Measurements from ENCODE around the gene CLIC4. TPM values are rescaled to one million over a fixed set of nuclear protein-coding genes. Genes with fewer than 3 reads are reported as not detected.
"Not testable (repeated sequence)": the region's sequence is repeated elsewhere in the genome, so short reads cannot be mapped to it uniquely, and the experiment has no call there.

The CLIC4 gene
- total RNA-seq, 3 donors from 2014 or later (not counting 1 experiment from before 2014, with no cell fraction given) = 3.8 to 11.5 (median 5.0) TPM

DNA sequence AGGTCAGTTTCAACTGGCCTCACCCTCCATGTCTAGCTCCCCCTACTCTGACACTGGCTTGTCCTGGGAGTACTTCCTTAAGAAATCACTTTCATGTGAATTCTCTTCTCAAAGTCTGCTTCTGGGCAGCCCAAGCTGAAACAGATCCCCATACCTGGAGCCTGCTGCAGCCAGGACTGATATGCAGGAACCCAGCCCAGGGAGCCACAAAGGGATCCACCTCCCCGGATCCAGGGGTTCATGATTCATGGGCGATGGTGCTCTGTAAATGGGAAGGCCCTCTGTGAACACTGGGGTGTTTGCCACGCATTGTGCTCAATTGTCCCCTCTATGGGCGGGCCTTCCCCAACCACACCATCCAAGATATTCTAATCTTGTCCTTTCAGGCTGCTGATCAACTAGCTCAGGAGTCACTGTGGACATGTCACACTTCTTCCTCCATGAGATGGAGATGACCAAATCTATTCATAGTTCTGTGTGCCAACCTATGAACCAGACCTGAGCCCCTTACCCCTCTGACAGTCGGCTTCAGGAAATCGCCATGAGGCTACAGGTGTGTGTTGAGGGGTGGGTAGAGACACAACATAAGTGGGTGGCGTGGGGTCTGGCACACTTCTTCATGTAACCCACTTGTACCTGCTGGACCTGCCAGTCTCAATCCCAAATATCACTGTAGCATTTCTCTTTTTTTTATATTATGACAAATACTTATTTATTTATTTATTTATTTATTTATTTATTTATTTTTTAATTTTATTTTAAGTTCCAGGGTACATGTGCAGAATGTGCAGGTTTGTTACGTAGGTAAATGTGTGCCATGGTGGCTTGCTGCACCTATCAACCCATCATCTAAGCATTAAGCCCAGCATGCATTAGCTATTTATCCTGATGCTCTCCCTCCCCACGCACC, 143.1 kb downstream of the CLIC4 start:
- Mint-ChIP-seq H3K27me3 (ENCODE audit: low read depth in 2 of 2) (no peaks in the 10 kb centered on the region), H3K4me3 (no peak overlapping the region), H3K9me3 (peaks cover 0 to 4% of the 10 kb centered on the region in 2 donors), H3K36me3 (peaks cover 27% of the 10 kb centered on the region), H3K27ac (no peak overlapping the region), H3K4me1 (peaks cover 31 to 41% of the 10 kb centered on the region in 2 donors)
- no peaks in the 10 kb centered on the region for H3K4me1 ChIP-seq (ENCODE audit: control insufficient read depth, insufficient read depth, low read length)
- TF ChIP-seq, protein P1, sequence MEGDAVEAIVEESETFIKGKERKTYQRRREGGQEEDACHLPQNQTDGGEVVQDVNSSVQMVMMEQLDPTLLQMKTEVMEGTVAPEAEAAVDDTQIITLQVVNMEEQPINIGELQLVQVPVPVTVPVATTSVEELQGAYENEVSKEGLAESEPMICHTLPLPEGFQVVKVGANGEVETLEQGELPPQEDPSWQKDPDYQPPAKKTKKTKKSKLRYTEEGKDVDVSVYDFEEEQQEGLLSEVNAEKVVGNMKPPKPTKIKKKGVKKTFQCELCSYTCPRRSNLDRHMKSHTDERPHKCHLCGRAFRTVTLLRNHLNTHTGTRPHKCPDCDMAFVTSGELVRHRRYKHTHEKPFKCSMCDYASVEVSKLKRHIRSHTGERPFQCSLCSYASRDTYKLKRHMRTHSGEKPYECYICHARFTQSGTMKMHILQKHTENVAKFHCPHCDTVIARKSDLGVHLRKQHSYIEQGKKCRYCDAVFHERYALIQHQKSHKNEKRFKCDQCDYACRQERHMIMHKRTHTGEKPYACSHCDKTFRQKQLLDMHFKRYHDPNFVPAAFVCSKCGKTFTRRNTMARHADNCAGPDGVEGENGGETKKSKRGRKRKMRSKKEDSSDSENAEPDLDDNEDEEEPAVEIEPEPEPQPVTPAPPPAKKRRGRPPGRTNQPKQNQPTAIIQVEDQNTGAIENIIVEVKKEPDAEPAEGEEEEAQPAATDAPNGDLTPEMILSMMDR (IDR thresholded peaks at IDR 0.05) = no peak
- H3K27ac ChIP-seq (ENCODE audit: low read length) = no peak overlapping the region
- peaks cover 4% of the 10 kb centered on the region for H3K36me3 ChIP-seq (ENCODE audit: control insufficient read depth, insufficient read depth, low read length)
- H3K9me3 ChIP-seq (ENCODE audit: control insufficient read depth, insufficient read depth, low read length) = peaks cover 9% of the 10 kb centered on the region
- no peak for DNase-seq
- H3K27me3 ChIP-seq (ENCODE audit: control insufficient read depth, insufficient read depth, low read length) = no peaks in the 10 kb centered on the region
- no peak overlapping the region for H3K4me3 ChIP-seq (ENCODE audit: low read length)
- WGBS (ENCODE audit: insufficient coverage) = 96% methylated on average over 8 of the region's 9 CpGs
- ATAC-seq = peak in 1 of 3 donors; percentile 29
- intact Hi-C loops (cut with micrococcal nuclease) = no loop called here

DNA sequence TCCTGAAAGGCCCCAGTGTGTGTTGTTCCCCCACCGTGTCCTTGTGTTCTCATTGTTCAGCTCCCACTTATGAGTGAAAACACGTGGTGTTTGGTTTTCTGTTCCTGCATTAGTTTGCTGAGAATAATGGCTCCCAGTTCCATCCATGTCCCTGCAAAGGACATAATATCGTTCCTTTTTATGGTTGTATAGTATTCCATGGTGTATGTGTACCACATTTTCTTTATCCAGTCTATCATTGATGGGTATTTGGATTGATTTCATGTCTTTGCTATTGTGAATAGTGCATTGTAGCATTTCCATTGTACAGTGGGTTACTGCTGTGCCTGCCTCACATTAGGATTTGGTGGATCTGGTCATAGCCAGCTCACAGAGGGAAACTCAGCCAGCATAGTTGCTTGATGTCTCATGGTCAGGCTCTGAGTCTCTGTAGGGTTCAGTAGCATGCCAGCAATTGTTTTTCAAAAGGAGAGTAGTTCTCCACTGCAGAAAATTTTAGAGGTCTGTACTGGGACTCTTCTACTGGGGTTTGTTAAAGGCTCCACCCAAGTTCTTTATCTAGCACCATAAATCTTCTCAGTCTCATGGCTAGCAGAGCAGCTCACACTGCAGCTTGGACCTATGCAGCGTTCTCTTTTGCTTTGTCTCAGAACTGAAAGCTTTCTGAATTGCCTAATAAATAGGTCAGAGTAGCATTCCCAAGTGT, 143.9 kb downstream of the CLIC4 start:
- intact Hi-C loops (cut with micrococcal nuclease) = no loop called here
- Mint-ChIP-seq H3K36me3 (peaks cover 24% of the 10 kb centered on the region), H3K27me3 (ENCODE audit: low read depth in 2 of 2) (no peaks in the 10 kb centered on the region), H3K4me3 (peak overlapping the region; percentile 30), H3K4me1 (peaks cover 31 to 40% of the 10 kb centered on the region in 2 donors), H3K27ac (peak overlapping the region; percentile 31 to 63), H3K9me3 (peaks cover 0 to 4% of the 10 kb centered on the region in 2 donors)
- Histone ChIP-seq H3K27ac (ENCODE audit: low read length) (no peak overlapping the region), H3K36me3 (ENCODE audit: control insufficient read depth, insufficient read depth, low read length) (peaks cover 4% of the 10 kb centered on the region), H3K4me3 (ENCODE audit: low read length) (no peak overlapping the region), H3K4me1 (ENCODE audit: control insufficient read depth, insufficient read depth, low read length) (no peaks in the 10 kb centered on the region), H3K9me3 (ENCODE audit: control insufficient read depth, insufficient read depth, low read length) (peaks cover 9% of the 10 kb centered on the region), H3K27me3 (ENCODE audit: control insufficient read depth, insufficient read depth, low read length) (no peaks in the 10 kb centered on the region)
- no peak for DNase-seq
- WGBS (ENCODE audit: insufficient coverage) = 85% methylated on average over 4 of the region's 4 CpGs
- TF ChIP-seq, protein P1 (IDR thresholded peaks at IDR 0.05) = no peak
- peak in 1 of 3 donors; percentile 55 for ATAC-seq

GRCh38 chr1:24890887-24891286, 145.6 kb downstream of the CLIC4 start:
- no peak overlapping the region for H3K27ac Mint-ChIP-seq
- H3K27ac ChIP-seq (ENCODE audit: low read length) = no peak overlapping the region

DNA sequence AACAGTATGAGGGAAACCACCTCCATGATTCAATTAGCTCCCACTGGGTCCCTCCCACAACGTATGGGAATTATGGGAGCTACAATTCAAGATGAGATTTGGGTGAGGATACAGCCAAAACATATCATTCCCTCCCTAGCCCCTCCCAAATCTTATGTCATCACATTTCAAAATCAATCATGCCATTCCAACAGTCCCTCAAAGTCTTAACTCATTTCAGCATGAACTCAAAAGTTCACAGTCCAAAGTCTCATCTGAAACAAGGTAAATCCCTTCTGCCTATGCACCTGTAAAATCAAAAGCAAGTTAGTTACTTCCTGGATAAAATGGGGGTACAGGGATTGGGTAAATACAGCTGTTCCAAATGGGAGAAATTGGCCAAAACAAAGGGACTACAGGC, 146.1 kb downstream of the CLIC4 start:
- H3K27ac ChIP-seq (ENCODE audit: low read length); H3K27ac Mint-ChIP-seq; DNase-seq; H3K27me3 ChIP-seq (ENCODE audit: control insufficient read depth, insufficient read depth, low read length); H3K36me3 ChIP-seq (ENCODE audit: control insufficient read depth, insufficient read depth, low read length); H3K9me3 ChIP-seq (ENCODE audit: control insufficient read depth, insufficient read depth, low read length); H3K4me3 Mint-ChIP-seq; H3K9me3 Mint-ChIP-seq; intact Hi-C loops (cut with micrococcal nuclease); H3K4me1 ChIP-seq (ENCODE audit: control insufficient read depth, insufficient read depth, low read length); H3K4me3 ChIP-seq (ENCODE audit: low read length); ATAC-seq; H3K27me3 Mint-ChIP-seq (ENCODE audit: low read depth in 2 of 2): not testable (repeated sequence)
- Mint-ChIP-seq H3K36me3 (peaks cover 13% of the 10 kb centered on the region), H3K4me1 (peaks cover 29 to 33% of the 10 kb centered on the region in 2 donors)
- WGBS (ENCODE audit: insufficient coverage) = 100% methylated on average over 1 of the region's 1 CpG

More at GRCh38 chr1:24890887-24891286, 145.6 kb downstream of the CLIC4 start:
- Mint-ChIP-seq H3K4me1 (peaks cover 28 to 29% of the 10 kb centered on the region in 2 donors), H3K27me3 (ENCODE audit: low read depth in 2 of 2) (no peaks in the 10 kb centered on the region), H3K9me3 (peaks cover 0 to 4% of the 10 kb centered on the region in 2 donors), H3K4me3 (no peak overlapping the region), H3K36me3 (peaks cover 13% of the 10 kb centered on the region)
- TF ChIP-seq, protein P1 (IDR thresholded peaks at IDR 0.05) = no peak
- ATAC-seq (no peak), DNase-seq (no peak)
- H3K27me3 ChIP-seq (ENCODE audit: control insufficient read depth, insufficient read depth, low read length) = no peaks in the 10 kb centered on the region
- H3K4me1 ChIP-seq (ENCODE audit: control insufficient read depth, insufficient read depth, low read length) = peaks cover 2% of the 10 kb centered on the region
- WGBS (ENCODE audit: insufficient coverage) = 98% methylated on average over 2 of the region's 2 CpGs
- no peak overlapping the region for H3K4me3 ChIP-seq (ENCODE audit: low read length)
- intact Hi-C loops (cut with micrococcal nuclease) = no loop called here
- H3K9me3 ChIP-seq (ENCODE audit: control insufficient read depth, insufficient read depth, low read length) = peaks cover 9% of the 10 kb centered on the region
- peaks cover 4% of the 10 kb centered on the region for H3K36me3 ChIP-seq (ENCODE audit: control insufficient read depth, insufficient read depth, low read length)

Data from natural killer cell (primary cell).